GM18519 (cell line): Measurements from ENCODE around the gene TECPR1.

Experiments
- ATAC-seq: cut with Tn5 transposase; IDR thresholded peaks from one replicate; pipeline ENCODE4 v1.9.1; 2021; ENCODE audit warnings: mild to moderate bottlenecking, moderate library complexity; ENCODE audit not compliant: unreplicated experiment, low FRiP score

TECPR1 gene

GRCh38 chr7:98284335-98285036 is 32.5 kb upstream of the TECPR1 start:
- ATAC-seq = no peak

DNA sequence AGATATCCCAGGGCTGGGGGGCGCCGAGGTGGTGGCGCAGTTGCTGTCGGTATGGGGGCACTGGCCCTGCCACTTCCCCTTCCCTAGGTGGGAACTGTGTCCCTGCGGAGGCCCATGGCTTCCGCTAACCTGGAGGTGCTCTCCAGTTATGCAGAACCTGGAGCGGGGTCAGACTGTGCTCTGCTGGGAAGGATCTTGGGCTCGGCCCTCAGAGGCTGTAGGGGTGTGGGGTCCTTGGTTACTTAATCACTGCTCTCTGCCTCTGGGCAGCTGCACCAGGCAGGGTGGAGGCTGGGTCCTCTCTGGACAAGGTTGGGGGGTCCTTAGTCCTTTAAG is 31.8 kb upstream of the TECPR1 start:
- ATAC-seq = no peak

GRCh38 chr7:98283127-98283886 is 31.3 kb upstream of the TECPR1 start:
- ATAC-seq = no peak

GRCh38 chr7:98282703-98283102 is 30.7 kb upstream of the TECPR1 start:
- no peak for ATAC-seq

DNA sequence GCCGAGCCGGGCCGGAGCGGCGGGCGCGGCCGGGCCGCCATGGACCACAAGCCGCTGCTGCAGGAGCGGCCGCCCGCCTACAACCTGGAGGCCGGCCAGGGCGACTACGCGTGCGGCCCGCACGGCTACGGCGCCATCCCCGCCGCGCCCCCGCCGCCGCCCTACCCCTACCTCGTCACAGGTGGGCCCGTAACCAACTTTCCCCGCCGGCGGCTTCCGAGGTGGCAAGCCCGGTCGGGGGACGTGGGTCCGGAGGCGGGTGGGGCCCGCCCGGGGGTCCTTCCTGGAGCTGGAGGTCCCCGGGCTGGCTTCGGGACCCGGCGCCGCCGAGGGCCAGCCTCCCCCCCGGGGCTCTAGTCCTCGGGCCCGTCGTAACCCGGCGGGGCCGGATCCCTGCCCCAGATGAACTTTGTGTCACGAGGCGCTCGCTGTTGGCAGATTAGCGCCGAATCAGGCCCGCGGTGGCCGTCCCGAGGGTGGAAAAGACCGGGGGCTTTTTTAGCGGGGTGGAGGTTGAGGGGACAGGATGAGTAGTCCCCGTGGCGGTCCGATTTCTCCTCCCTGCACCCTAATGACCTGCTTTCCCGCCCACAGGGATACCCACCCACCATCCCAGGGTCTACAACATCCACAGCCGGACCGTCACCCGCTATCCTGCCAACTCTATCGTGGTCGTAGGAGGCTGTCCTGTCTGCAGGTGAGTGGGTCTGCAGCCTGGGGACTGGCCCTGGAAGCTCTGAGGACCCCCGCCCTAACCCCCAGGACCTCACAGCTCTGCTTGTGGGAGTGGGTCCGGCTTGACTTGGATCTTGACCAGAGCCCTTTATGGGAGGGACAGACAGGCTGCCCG is 29.9 kb upstream of the TECPR1 start:
- peak; percentile 31 for ATAC-seq

DNA sequence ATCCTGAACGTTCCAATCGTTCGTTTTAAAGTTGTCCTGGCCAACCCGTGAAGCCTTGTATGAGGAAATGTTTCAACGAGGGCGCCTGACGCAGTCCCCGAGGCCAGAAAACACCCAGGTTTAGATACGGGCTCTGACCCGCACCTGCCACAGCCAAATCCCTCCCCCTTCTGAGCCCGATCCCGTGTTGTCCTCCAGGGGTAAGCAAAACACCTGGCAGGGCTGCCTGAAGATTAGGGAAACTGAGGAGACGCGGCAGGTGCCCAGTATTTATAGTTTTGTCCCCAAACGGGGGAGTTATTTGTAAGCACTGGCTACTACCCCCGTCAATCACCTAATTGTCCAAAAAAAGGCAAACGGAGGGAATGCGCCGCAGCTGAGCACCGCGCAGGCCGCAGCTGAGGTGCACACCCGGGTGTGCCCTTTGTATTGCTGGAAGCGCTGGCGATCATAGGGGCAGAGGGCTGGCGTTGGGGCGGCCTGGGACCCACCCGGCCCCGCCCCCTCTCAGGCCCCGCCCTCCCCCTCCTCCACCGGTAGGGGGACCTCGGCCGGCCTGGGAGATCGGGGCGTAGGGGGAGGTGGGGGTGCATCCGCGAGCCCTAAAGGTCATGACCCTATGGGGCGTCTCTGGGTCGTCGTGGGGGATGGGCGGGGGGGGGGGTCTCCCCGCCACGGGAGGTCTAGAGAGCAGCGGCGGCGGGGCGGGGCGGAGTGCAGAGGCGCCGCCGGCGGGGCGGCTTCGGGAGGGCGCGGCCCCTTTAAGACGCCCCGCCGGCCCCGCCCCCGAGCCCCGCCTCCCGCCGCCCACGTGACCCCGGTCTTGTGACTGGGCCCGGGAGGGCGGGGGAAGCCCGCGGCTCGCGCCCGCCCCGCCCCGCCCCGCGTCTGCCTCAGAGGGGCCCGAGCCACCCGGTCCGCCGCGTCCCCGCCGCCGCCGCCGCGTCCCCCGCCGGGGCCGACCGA is 29.0 kb upstream of the TECPR1 start, which contains the start of gene BRI3:
Gene BRI3, plus strand, starts transcription at position 896 of the 966 bp plus-strand sequence. CDS start 110 bp downstream, outside the sequence.
- peak; percentile 42 for ATAC-seq

DNA sequence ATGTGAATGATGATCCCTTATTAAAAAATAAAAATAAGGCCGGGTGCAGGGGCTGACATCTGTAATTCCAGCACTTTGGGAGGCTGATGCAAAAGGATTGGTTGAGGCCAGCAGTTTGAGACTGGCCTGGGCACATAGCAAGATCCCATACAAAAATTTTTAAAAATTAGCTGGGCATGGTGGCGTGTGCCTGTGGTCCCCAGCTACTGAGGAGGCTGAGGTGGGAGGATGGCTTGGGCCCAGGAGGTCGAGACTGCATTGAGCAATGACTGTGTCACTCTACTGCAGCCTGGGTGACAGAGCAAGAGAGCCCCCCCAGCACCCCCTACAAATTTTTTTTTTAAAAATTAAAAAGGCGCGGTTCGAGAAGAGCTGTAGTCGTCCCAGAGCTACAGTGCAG is 28.3 kb upstream of the TECPR1 start:
- no peak for ATAC-seq

GRCh38 chr7:98278936-98279335 is 26.9 kb upstream of the TECPR1 start:
- no peak for ATAC-seq

DNA sequence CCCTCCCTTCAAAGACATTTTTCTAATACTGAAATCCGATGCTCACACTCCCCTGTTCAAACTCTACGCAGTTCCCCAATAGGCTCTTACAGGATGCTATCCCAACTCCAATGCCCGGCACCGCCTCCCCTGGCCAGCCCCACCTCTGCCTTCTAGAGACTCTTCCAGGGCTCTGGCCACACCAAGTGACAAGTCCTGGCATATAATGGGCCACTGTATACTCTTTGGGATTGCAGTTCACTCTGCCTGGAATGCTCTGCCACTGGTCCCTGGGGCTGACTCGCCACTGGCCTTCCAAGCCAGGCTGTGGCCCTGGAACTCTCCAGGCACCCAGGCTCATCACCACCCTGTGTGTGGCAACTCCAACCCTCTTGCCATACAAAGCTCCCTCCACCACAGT is 26.4 kb upstream of the TECPR1 start:
- no peak for ATAC-seq

GRCh38 chr7:98276241-98276761 is 24.3 kb upstream of the TECPR1 start:
- ATAC-seq = no peak

- ATAC-seq = no peak
Measured at GRCh38 chr7:98267303-98267702, 15.3 kb upstream of the TECPR1 start.

GRCh38 chr7:98266840-98267239 is 14.8 kb upstream of the TECPR1 start:
- no peak for ATAC-seq

- no peak for ATAC-seq
Measured at GRCh38 chr7:98265841-98266271, 13.8 kb upstream of the TECPR1 start.

DNA sequence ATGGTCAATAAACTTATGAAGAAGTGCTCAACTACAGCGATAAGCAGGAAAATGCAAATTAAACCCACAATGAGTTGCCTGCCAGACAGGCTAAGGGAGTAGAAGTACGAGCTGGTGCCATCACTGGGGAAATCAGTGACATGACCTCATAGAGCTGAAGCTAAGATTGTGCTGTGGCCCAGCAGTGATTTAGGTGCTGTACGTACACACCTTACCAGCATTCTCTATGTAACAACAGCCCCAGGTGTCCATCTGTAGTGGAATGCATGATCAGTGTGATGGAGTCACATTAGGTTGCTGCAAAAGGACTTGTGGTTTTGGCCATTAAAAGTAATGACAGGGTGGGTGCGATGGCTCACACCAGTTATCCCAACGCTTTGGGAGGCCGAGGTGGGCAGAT is 5.7 kb upstream of the TECPR1 start:
- no peak for ATAC-seq

GRCh38 chr7:98256431-98256830 is 4.4 kb upstream of the TECPR1 start:
- no peak for ATAC-seq

DNA sequence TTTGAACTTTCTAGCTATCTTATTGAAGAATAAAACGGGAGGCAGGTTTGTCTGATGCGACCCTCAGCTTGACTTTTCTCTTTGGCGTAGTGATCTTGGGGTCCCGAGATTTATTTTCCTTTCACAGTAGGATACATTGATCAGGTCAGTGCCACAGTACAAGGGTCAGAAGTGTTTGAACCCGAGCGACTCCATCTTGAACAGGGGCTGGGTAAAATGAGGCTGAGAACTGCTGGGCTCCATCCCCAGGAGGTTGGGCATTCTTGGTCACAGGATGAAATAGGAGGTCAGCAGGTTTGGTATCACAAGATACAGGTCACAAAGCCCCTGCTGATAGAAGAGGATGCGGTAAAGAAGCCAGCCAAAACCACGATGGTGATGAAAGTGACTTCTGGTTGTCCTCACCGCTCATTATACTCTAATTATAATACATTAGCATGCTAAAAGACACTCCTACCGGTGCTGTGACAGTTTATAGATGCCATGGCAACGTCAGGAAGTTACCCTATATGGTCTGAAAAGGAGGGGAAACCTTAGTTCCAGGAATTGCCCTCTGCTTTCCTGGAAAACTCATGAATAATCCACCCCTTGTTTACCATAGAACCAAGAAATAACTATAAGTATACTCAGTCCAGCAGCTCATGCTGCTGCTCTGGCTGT is 3.0 kb upstream of the TECPR1 start:
- no peak for ATAC-seq

GRCh38 chr7:98254516-98254915 is 2.5 kb upstream of the TECPR1 start:
- no peak for ATAC-seq

DNA sequence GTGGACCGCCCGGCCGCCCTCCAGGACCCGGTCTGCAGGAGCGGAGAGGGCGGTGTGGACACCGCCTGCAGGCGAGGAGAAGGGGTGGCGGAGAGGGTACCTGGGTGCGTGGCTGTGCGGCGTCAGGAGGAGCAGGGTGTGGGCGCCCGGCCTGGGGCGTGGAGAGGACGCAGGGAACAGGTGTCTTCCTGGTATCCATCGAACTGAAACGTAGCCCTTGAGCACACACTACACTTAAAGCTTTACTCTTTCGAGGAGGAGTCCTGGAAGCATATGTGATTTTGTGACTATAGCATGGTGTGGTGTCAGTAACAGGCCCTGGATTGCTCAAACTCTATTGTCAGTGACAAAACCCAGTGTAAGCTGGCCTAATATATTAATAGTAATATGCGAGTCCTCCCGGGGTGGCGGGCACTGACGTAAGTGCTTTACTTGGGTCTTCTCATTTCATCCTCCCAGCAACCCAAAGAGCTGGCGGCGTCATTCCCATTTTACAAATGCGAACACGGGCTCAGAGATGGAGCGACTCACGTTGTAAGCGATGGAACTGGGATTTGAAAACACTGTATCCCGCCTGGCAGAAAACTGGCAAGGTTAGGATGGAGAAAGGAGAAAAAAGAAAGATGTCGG is 508 bp upstream of the TECPR1 start:
- ATAC-seq = no peak

DNA sequence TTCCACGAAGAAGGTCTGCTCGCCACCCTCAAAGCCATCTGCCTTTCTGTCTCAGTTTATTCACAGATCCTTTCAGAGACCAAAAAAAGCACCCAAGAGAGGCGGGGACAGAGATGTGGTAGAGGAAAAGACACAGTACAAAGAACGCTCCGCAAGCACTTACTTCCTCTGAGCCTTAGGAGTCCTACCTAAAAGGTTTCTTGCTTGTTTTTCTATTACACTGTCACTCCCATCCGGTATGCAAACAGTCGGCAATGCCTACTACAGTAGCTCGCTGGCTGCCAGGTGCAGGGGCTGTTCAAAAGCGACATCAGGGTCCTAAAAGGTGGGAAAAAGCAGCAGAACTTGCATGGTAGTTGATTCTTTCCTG is 816 bp downstream of the TECPR1 start:
- peak; percentile 27 for ATAC-seq
